Coronary artery (tissue), 2 donors: Measurements from ENCODE around the gene OR2S2.

ENCODE experiments used
- DNase-seq: peaks from one replicate; pipeline ENCODE4 v3.0.0-alpha.2; 2017; ENCODE audit warnings: low spot score
- H3K27ac ChIP-seq, 2 donors: fragments of 200-600 bp; sonication (generic); one replicate each; pipeline ENCODE4 v1.5.1; 2016 to 2019
- H3K4me3 ChIP-seq: fragments of 200-600 bp; sonication (generic); 2 replicates; pipeline ENCODE4 v1.5.1; 2016; ENCODE audit warnings: mild to moderate bottlenecking, moderate library complexity
- CTCF ChIP-seq: fragments of 200-600 bp; sonication (generic); IDR thresholded peaks from one replicate; pipeline ENCODE4 v1.5.1; 2019; ENCODE audit warnings: antibody characterized with exemption

The OR2S2 gene

GRCh38 chr9:35923927-35924763 lies 33.8 kb downstream of the OR2S2 start:
- no peak for TF ChIP-seq CTCF
- DNase-seq = no peak
- peak overlapping the region; percentile 47 to 71 for H3K27ac ChIP-seq
- H3K4me3 ChIP-seq = no peak overlapping the region

GRCh38 chr9:35923598-35923926 lies 34.4 kb downstream of the OR2S2 start:
- no peak for DNase-seq
- no peak for TF ChIP-seq CTCF
- H3K4me3 ChIP-seq = no peak overlapping the region
- peak overlapping the region; percentile 47 to 71 for H3K27ac ChIP-seq

- TF ChIP-seq CTCF = no peak
- no peak for DNase-seq
- Histone ChIP-seq H3K27ac (peak overlapping the region in 1 of 2 donors; percentile 70), H3K4me3 (no peak overlapping the region)
Observed at GRCh38 chr9:35920051-35920620, 37.8 kb downstream of the OR2S2 start.

- peak overlapping the region in 1 of 2 donors; percentile 70 for H3K27ac ChIP-seq
- H3K4me3 ChIP-seq = no peak overlapping the region
- no peak for DNase-seq
- TF ChIP-seq CTCF = no peak
Observed at GRCh38 chr9:35919212-35920008, 38.5 kb downstream of the OR2S2 start.

GRCh38 chr9:35918780-35919179 lies 39.2 kb downstream of the OR2S2 start:
- DNase-seq = no peak
- Histone ChIP-seq H3K4me3 (no peak overlapping the region), H3K27ac (peak overlapping the region in 1 of 2 donors; percentile 76)
- TF ChIP-seq CTCF = no peak

- H3K4me3 ChIP-seq = no peak overlapping the region
- TF ChIP-seq CTCF = no peak
- H3K27ac ChIP-seq = peak overlapping the region in 1 of 2 donors; percentile 76
- no peak for DNase-seq
Observed at GRCh38 chr9:35917261-35917660, 40.7 kb downstream of the OR2S2 start.
